ENCODE data around the gene AQP10. TPM values are rescaled to one million over a fixed set of nuclear protein-coding genes. Genes with fewer than 3 reads are reported as not detected.

AQP10 gene
- total RNA-seq (under 1 TPM; 0.31 to 0.64 TPM), polyA plus RNA-seq (1 to 10 TPM in 1 of 2 donors, under 1 TPM in 1; 0.28 to 1.4 TPM)
- long read RNA-seq, donor 1: 0 reads
- long read RNA-seq, donor 2: 0 reads
- long read RNA-seq, donor 3: 0 reads
- long read RNA-seq, donor 4: 0 reads
- long read RNA-seq, donor 5: 0 reads

- Histone ChIP-seq H3K27ac (ENCODE audit: low read depth in 1 of 2, low read length in 1 of 2) (no peak within 1 kb of the TSS), H3K9me3 (ENCODE audit: control insufficient read depth in 4 of 4, insufficient read depth in 3 of 4, low read length in 3 of 4) (no peaks in the 10 kb centered on the region), H3K36me3 (ENCODE audit: control insufficient read depth in 4 of 4, insufficient read depth in 4 of 4, low read length in 4 of 4) (no peaks in the 10 kb centered on the region), H3K27me3 (ENCODE audit: control insufficient read depth in 3 of 3, insufficient read depth in 3 of 3, low read length in 2 of 3) (no peaks in the 10 kb centered on the region), H3K4me3 (no peak within 1 kb of the TSS), H3K9ac (ENCODE audit: insufficient read depth in 1 of 2, low read length in 2 of 2) (no peak within 1 kb of the TSS), H3K4me1 (ENCODE audit: control insufficient read depth in 5 of 5, insufficient read depth in 5 of 5, low read length in 5 of 5) (peaks cover 0 to 6% (median 0%) of the 10 kb centered on the region in 5 donors)
- ATAC-seq (ENCODE audit: insufficient read depth, low FRiP score) (no peak), DNase-seq (peak in 1 of 3 donors; percentile 41)
- 27 to 36% methylated on average over 9 of the region's 9 CpGs for WGBS, 2 donors
- no peak for TF ChIP-seq CTCF (IDR thresholded peaks at IDR 0.05; ENCODE audit: control extremely low read depth, extremely low read depth)
Observed at GRCh38 chr1:154320882-154321608, at the start of gene AQP10. AQP10 (plus strand) TSS chr1:154321093; CDS start chr1:154321156, 63 bp downstream.

DNA sequence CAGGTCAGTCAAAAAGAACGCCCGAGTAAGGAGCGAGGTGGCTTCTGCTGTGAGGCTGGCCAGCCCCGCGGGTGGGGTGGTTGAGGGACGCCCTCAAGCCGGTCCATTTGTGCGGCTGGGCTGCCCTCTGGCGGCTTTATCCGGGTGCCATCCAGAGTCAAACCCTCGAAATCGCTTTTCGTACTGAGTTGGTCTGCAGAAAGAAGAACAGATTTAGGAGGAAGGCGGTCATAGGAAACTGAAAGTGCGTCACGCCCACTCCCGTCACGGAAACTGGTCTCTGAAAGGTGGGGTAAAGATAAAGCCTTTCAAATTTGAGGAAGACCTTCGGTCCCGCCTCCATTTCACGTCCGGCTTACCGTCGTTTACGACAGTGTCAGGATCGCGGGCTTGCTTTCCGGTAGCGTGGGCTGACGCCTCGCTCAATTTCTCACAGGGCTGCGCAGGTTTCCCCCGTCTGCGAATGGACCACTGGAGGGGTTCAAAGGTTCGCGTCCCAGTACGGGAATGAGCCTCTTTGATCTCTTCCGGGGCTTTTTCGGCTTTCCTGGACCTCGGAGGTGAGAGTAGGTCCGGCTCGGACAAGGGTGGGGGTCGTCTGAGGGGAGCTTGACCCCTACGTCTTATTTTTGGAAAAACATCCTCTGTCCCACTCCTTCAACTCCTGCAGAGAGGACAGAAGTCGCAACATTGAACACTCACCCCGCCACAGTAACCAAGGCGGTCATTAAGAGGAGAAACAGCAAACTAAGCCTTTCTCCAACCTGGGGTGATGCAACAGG lies 48.5 kb upstream of the AQP10 start, which contains the start of gene HAX1:
Gene HAX1, plus strand, starts transcription at position 413 of the 782 bp plus-strand sequence. Its CDS starts 95 bp downstream, at position 508.
- Histone ChIP-seq H3K4me3 (peak within 1 kb of the TSS; percentile 59), H3K9me3 (ENCODE audit: control insufficient read depth in 4 of 4, insufficient read depth in 3 of 4, low read length in 3 of 4) (no peaks in the 10 kb centered on the region), H3K36me3 (ENCODE audit: control insufficient read depth in 4 of 4, insufficient read depth in 4 of 4, low read length in 4 of 4) (peaks cover 24 to 31% (median 25%) of the 10 kb centered on the region in 4 donors), H3K9ac (ENCODE audit: insufficient read depth in 1 of 2, low read length in 2 of 2) (peak within 1 kb of the TSS; percentile 65 to 97), H3K4me1 (ENCODE audit: control insufficient read depth in 5 of 5, insufficient read depth in 5 of 5, low read length in 5 of 5) (peaks cover 0 to 7% (median 3%) of the 10 kb centered on the region in 5 donors), H3K27ac (ENCODE audit: low read depth in 1 of 2, low read length in 1 of 2) (peak within 1 kb of the TSS; percentile 83 to 88), H3K27me3 (ENCODE audit: control insufficient read depth in 3 of 3, insufficient read depth in 3 of 3, low read length in 2 of 3) (no peaks in the 10 kb centered on the region)
- TF ChIP-seq CTCF (IDR thresholded peaks at IDR 0.05; ENCODE audit: control extremely low read depth, extremely low read depth): peak; percentile 62
- DNase-seq (peak; percentile 94 to 98 (median 97)), ATAC-seq (ENCODE audit: insufficient read depth, low FRiP score) (peak; percentile 92)
- WGBS, 2 donors: 0% methylated on average over 47 of the region's 47 CpGs

GRCh38 chr1:154272999-154273563 lies 47.8 kb upstream of the AQP10 start:
- WGBS, 2 donors: 45 to 49% methylated on average over 13 of the region's 13 CpGs

More at GRCh38 chr1:154272999-154273563, 47.8 kb upstream of the AQP10 start:
- H3K36me3 ChIP-seq (ENCODE audit: control insufficient read depth in 4 of 4, insufficient read depth in 4 of 4, low read length in 4 of 4): peaks cover 24 to 31% (median 25%) of the 10 kb centered on the region in 4 donors
- no peaks in the 10 kb centered on the region for H3K27me3 ChIP-seq (ENCODE audit: control insufficient read depth in 3 of 3, insufficient read depth in 3 of 3, low read length in 2 of 3)
- TF ChIP-seq CTCF (IDR thresholded peaks at IDR 0.05; ENCODE audit: control extremely low read depth, extremely low read depth): no peak
- H3K9ac ChIP-seq (ENCODE audit: insufficient read depth in 1 of 2, low read length in 2 of 2): peak overlapping the region; percentile 65 to 97
- H3K4me3 ChIP-seq: peak overlapping the region; percentile 59
- H3K27ac ChIP-seq (ENCODE audit: low read depth in 1 of 2, low read length in 1 of 2): peak overlapping the region; percentile 83 to 88
- H3K4me1 ChIP-seq (ENCODE audit: control insufficient read depth in 5 of 5, insufficient read depth in 5 of 5, low read length in 5 of 5): peaks cover 0 to 7% (median 3%) of the 10 kb centered on the region in 5 donors
- DNase-seq (no peak), ATAC-seq (ENCODE audit: insufficient read depth, low FRiP score) (no peak)
- no peaks in the 10 kb centered on the region for H3K9me3 ChIP-seq (ENCODE audit: control insufficient read depth in 4 of 4, insufficient read depth in 3 of 4, low read length in 3 of 4)
